IgD-negative memory B cell (primary cell): ENCODE data around the gene SCPEP1. TPM values are rescaled to one million over a fixed set of nuclear protein-coding genes. Genes with fewer than 3 reads are reported as not detected.

ENCODE experiments used
- H3K27ac Mint-ChIP-seq, 3 donors: one replicate each; pipeline ENCODE4 v1.8.0; 2020 to 2022; ENCODE audit warnings: mild to moderate bottlenecking in 3 of 3, mixed read lengths in 3 of 3, moderate library complexity in 1 of 3
- H3K27me3 Mint-ChIP-seq: one replicate; pipeline ENCODE4 v1.8.0; 2021; ENCODE audit warnings: mixed read lengths
- H3K36me3 Mint-ChIP-seq: one replicate; pipeline ENCODE4 v1.8.0; 2020; ENCODE audit warnings: mild to moderate bottlenecking, mixed read lengths
- H3K4me1 Mint-ChIP-seq, 3 donors: one replicate each; pipeline ENCODE4 v1.8.0; 2020 to 2022; ENCODE audit warnings: mixed read lengths in 3 of 3, mild to moderate bottlenecking in 1 of 3
- H3K4me3 Mint-ChIP-seq, 4 donors: one replicate each; pipeline ENCODE4 v1.8.0; 2020 to 2022; ENCODE audit warnings: mild to moderate bottlenecking in 4 of 4, mixed read lengths in 4 of 4, moderate library complexity in 3 of 4
- H3K9me3 Mint-ChIP-seq, 3 donors: one replicate each; pipeline ENCODE4 v1.8.0; 2020 to 2021; ENCODE audit warnings: mixed read lengths in 3 of 3, mild to moderate bottlenecking in 1 of 3
- polyA plus RNA-seq: library from polyadenylated mRNA; unstranded; fragments of 300-500 nt; fragmentation: Illumina TruSeq; gene quantifications from one replicate; pipeline ENCODE4 v1.2.3, GENCODE V29; 2021

Gene SCPEP1
- polyA plus RNA-seq, 1 donor from 2014 or later = 131 TPM

- H3K4me3 Mint-ChIP-seq = no peak overlapping the region
- H3K36me3 Mint-ChIP-seq = no peaks in the 10 kb centered on the region
- H3K9me3 Mint-ChIP-seq = peaks cover 2 to 6% (median 3%) of the 10 kb centered on the region in 3 donors
- peaks cover 10% of the 10 kb centered on the region for H3K27me3 Mint-ChIP-seq
- H3K4me1 Mint-ChIP-seq = no peaks in the 10 kb centered on the region
- no peak overlapping the region for H3K27ac Mint-ChIP-seq
Observed at GRCh38 chr17:57033296-57033695, 55.4 kb downstream of the SCPEP1 start.

- Mint-ChIP-seq H3K9me3 (no peaks in the 10 kb centered on the region), H3K4me1 (no peaks in the 10 kb centered on the region), H3K36me3 (no peaks in the 10 kb centered on the region), H3K4me3 (no peak overlapping the region), H3K27me3 (peaks cover 7% of the 10 kb centered on the region), H3K27ac (no peak overlapping the region)
Observed at GRCh38 chr17:57034807-57035754, 57.1 kb downstream of the SCPEP1 start.

GRCh38 chr17:57035971-57036481, 58.1 kb downstream of the SCPEP1 start:
- Mint-ChIP-seq H3K27me3 (peaks cover 7% of the 10 kb centered on the region), H3K4me1 (no peaks in the 10 kb centered on the region), H3K36me3 (no peaks in the 10 kb centered on the region), H3K27ac (no peak overlapping the region), H3K4me3 (no peak overlapping the region), H3K9me3 (no peaks in the 10 kb centered on the region)

GRCh38 chr17:57037411-57037810, 59.5 kb downstream of the SCPEP1 start:
- Mint-ChIP-seq H3K36me3 (no peaks in the 10 kb centered on the region), H3K27ac (no peak overlapping the region), H3K4me1 (no peaks in the 10 kb centered on the region), H3K4me3 (no peak overlapping the region), H3K9me3 (no peaks in the 10 kb centered on the region), H3K27me3 (peaks cover 7% of the 10 kb centered on the region)

- H3K27me3 Mint-ChIP-seq = peaks cover 9% of the 10 kb centered on the region
- H3K9me3 Mint-ChIP-seq = no peaks in the 10 kb centered on the region
- H3K27ac Mint-ChIP-seq = no peak overlapping the region
- no peaks in the 10 kb centered on the region for H3K36me3 Mint-ChIP-seq
- peaks cover 0 to 2% (median 0%) of the 10 kb centered on the region in 3 donors for H3K4me1 Mint-ChIP-seq
- no peak overlapping the region for H3K4me3 Mint-ChIP-seq
Observed at GRCh38 chr17:57038486-57038885, 60.6 kb downstream of the SCPEP1 start.

- Mint-ChIP-seq H3K27me3 (peaks cover 13% of the 10 kb centered on the region), H3K9me3 (no peaks in the 10 kb centered on the region), H3K27ac (peak overlapping the region in 1 of 3 donors; percentile 24), H3K4me3 (no peak overlapping the region), H3K4me1 (peaks cover 4% of the 10 kb centered on the region in 3 donors), H3K36me3 (no peaks in the 10 kb centered on the region)
Observed at GRCh38 chr17:57040571-57040970, 62.6 kb downstream of the SCPEP1 start.

- Mint-ChIP-seq H3K9me3 (no peaks in the 10 kb centered on the region), H3K36me3 (no peaks in the 10 kb centered on the region), H3K27me3 (peaks cover 18% of the 10 kb centered on the region), H3K27ac (peak overlapping the region in 1 of 3 donors; percentile 3), H3K4me1 (peaks cover 10 to 18% (median 11%) of the 10 kb centered on the region in 3 donors), H3K4me3 (peak overlapping the region in 2 of 4 donors; percentile 4 to 14)
Observed at GRCh38 chr17:57043276-57043675, 65.3 kb downstream of the SCPEP1 start.

GRCh38 chr17:57044976-57045867, 67.3 kb downstream of the SCPEP1 start:
- peaks cover 10 to 18% (median 11%) of the 10 kb centered on the region in 3 donors for H3K4me1 Mint-ChIP-seq

GRCh38 chr17:57045868-57046704, 68.2 kb downstream of the SCPEP1 start:
- Mint-ChIP-seq H3K36me3 (no peaks in the 10 kb centered on the region), H3K27ac (peak overlapping the region in 2 of 3 donors; percentile 60 to 71), H3K4me3 (peak overlapping the region; percentile 83 to 94 (median 88)), H3K4me1 (peaks cover 10 to 18% (median 11%) of the 10 kb centered on the region in 3 donors), H3K9me3 (no peaks in the 10 kb centered on the region), H3K27me3 (peaks cover 20% of the 10 kb centered on the region)

More at GRCh38 chr17:57044976-57045867, 67.3 kb downstream of the SCPEP1 start:
- Mint-ChIP-seq H3K36me3 (no peaks in the 10 kb centered on the region), H3K27ac (peak overlapping the region in 1 of 3 donors; percentile 60), H3K4me3 (peak overlapping the region; percentile 83 to 94 (median 88)), H3K9me3 (no peaks in the 10 kb centered on the region), H3K27me3 (peaks cover 20% of the 10 kb centered on the region)

- Mint-ChIP-seq H3K27ac (peak overlapping the region in 2 of 3 donors; percentile 60 to 71), H3K36me3 (no peaks in the 10 kb centered on the region), H3K9me3 (no peaks in the 10 kb centered on the region), H3K4me3 (peak overlapping the region; percentile 83 to 94 (median 88)), H3K4me1 (peaks cover 10 to 18% (median 11%) of the 10 kb centered on the region in 3 donors), H3K27me3 (peaks cover 22% of the 10 kb centered on the region)
Observed at GRCh38 chr17:57046749-57047148, 68.8 kb downstream of the SCPEP1 start.

- Mint-ChIP-seq H3K9me3 (no peaks in the 10 kb centered on the region), H3K4me3 (peak overlapping the region in 1 of 4 donors; percentile 5)
Observed at GRCh38 chr17:57048096-57048495, 70.2 kb downstream of the SCPEP1 start.

GRCh38 chr17:57050306-57050705, 72.4 kb downstream of the SCPEP1 start:
- peaks cover 16% of the 10 kb centered on the region for H3K27me3 Mint-ChIP-seq
- H3K4me1 Mint-ChIP-seq = peaks cover 12 to 18% (median 16%) of the 10 kb centered on the region in 3 donors
- H3K27ac Mint-ChIP-seq = peak overlapping the region in 1 of 3 donors; percentile 61
- no peaks in the 10 kb centered on the region for H3K9me3 Mint-ChIP-seq
- peaks cover 3% of the 10 kb centered on the region for H3K36me3 Mint-ChIP-seq
- H3K4me3 Mint-ChIP-seq = no peak overlapping the region

More at GRCh38 chr17:57048096-57048495, 70.2 kb downstream of the SCPEP1 start:
- H3K27me3 Mint-ChIP-seq = peaks cover 20% of the 10 kb centered on the region
- H3K4me1 Mint-ChIP-seq = peaks cover 8 to 18% (median 11%) of the 10 kb centered on the region in 3 donors
- peaks cover 3% of the 10 kb centered on the region for H3K36me3 Mint-ChIP-seq
- H3K27ac Mint-ChIP-seq = peak overlapping the region in 1 of 3 donors; percentile 2

- Mint-ChIP-seq H3K27me3 (peaks cover 9% of the 10 kb centered on the region), H3K36me3 (peaks cover 3% of the 10 kb centered on the region), H3K4me3 (no peak overlapping the region), H3K27ac (no peak overlapping the region), H3K4me1 (peaks cover 12 to 18% (median 13%) of the 10 kb centered on the region in 3 donors), H3K9me3 (no peaks in the 10 kb centered on the region)
Observed at GRCh38 chr17:57051886-57052361, 74.0 kb downstream of the SCPEP1 start.
